Nephron progenitor cell (in vitro differentiated cells): ENCODE data around the gene RASGEF1C.
"Not testable (repeated sequence)": the region's sequence is repeated elsewhere in the genome, so short reads cannot be mapped to it uniquely, and the experiment has no call there.

Experiments
- DNase-seq: peaks from one replicate; pipeline ENCODE4 v3.0.0; 2021
- H3K27ac Mint-ChIP-seq: 2 replicates; pipeline ENCODE4 v1.8.0; 2021; ENCODE audit warnings: mild to moderate bottlenecking, moderate library complexity, mixed read lengths
- H3K27me3 Mint-ChIP-seq: 2 replicates; pipeline ENCODE4 v1.8.0; 2021; ENCODE audit warnings: mild to moderate bottlenecking, low read depth, mixed read lengths; ENCODE audit not compliant: poor library complexity
- H3K36me3 Mint-ChIP-seq: 2 replicates; pipeline ENCODE4 v1.8.0; 2021; ENCODE audit warnings: low read depth, mixed read lengths
- H3K4me1 Mint-ChIP-seq: 2 replicates; pipeline ENCODE4 v1.8.0; 2021; ENCODE audit warnings: mixed read lengths
- H3K4me3 Mint-ChIP-seq: 2 replicates; pipeline ENCODE4 v1.8.0; 2021; ENCODE audit warnings: mild to moderate bottlenecking, moderate library complexity, mixed read lengths
- H3K9me3 Mint-ChIP-seq: 2 replicates; pipeline ENCODE4 v1.8.0; 2021; ENCODE audit warnings: mild to moderate bottlenecking, moderate library complexity, mixed read lengths
- TF ChIP-seq, protein P1 (sequence below): fragments of 200-600 bp; sonication (generic); IDR thresholded peaks from 2 replicates; pipeline ENCODE4 v1.5.0; 2021; ENCODE audit warnings: antibody characterized with exemption

Gene RASGEF1C

DNA sequence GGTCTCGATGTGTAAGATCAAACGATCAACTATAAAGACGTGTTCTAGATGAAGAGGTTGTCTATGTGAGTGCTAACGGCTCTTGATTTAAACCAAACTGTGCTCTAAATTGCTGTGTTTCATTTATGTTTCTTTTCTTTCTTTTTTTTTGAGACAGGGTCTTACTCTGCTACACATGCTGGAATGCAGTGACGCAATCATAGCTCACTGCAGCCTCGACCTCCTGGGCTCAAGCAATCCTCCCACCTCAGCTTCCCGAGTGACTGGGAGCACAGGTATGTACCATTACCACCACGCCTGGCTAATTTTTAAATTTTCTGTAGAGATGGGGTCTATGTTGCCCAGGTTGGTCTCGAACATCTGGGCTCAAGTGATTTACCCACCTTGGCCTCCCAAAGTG, 113.5 kb downstream of the RASGEF1C start:
- Mint-ChIP-seq H3K27ac (peak overlapping the region; percentile 15), H3K4me1 (peaks cover 30% of the 10 kb centered on the region), H3K27me3 (peaks cover 16% of the 10 kb centered on the region), H3K36me3 (peaks cover 6% of the 10 kb centered on the region), H3K9me3 (peaks cover 10% of the 10 kb centered on the region), H3K4me3 (no peak overlapping the region)
- TF ChIP-seq, protein P1, sequence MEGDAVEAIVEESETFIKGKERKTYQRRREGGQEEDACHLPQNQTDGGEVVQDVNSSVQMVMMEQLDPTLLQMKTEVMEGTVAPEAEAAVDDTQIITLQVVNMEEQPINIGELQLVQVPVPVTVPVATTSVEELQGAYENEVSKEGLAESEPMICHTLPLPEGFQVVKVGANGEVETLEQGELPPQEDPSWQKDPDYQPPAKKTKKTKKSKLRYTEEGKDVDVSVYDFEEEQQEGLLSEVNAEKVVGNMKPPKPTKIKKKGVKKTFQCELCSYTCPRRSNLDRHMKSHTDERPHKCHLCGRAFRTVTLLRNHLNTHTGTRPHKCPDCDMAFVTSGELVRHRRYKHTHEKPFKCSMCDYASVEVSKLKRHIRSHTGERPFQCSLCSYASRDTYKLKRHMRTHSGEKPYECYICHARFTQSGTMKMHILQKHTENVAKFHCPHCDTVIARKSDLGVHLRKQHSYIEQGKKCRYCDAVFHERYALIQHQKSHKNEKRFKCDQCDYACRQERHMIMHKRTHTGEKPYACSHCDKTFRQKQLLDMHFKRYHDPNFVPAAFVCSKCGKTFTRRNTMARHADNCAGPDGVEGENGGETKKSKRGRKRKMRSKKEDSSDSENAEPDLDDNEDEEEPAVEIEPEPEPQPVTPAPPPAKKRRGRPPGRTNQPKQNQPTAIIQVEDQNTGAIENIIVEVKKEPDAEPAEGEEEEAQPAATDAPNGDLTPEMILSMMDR, result no peak
- no peak for DNase-seq

DNA sequence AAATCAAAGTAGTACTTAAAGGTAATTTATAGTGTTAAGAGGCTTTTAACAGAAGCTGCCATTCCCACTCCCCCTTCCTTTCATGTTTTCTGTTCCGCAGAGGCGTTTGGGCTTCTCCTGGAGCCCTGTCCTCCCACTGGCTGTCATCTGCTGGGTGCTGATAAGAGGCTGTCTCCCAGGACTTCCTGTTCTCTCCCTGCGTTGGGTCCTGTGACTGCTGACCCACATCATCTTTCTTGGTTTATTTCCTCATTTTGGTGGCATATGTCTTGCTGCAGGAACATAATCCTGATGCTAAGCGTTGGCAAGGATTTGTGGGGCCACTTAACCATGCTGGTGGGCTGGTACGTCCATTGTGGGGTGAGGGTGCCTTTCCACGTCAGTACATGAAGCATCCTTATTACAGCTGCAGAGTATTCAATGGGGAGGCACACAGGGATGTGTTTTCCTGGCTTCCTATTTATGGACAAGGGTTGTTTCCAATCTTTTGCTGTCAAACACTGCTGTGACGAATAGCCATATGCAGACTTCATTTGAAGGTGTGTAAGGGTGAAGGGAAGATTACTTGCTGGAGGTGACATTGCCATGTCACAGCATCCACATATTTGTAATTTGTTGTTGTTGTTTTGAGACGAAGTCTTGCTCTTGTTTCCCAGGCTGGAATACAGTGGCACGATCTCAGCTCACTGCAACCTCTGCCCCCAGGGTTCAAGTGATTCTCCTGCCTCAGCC, 115.2 kb downstream of the RASGEF1C start:
- peaks cover 20% of the 10 kb centered on the region for H3K27me3 Mint-ChIP-seq
- no peak for DNase-seq
- H3K4me3 Mint-ChIP-seq, result no peak overlapping the region
- H3K36me3 Mint-ChIP-seq, result peaks cover 6% of the 10 kb centered on the region
- H3K27ac Mint-ChIP-seq, result no peak overlapping the region
- H3K9me3 Mint-ChIP-seq, result peaks cover 10% of the 10 kb centered on the region
- H3K4me1 Mint-ChIP-seq, result peaks cover 34% of the 10 kb centered on the region
- TF ChIP-seq, protein P1, result no peak

DNA sequence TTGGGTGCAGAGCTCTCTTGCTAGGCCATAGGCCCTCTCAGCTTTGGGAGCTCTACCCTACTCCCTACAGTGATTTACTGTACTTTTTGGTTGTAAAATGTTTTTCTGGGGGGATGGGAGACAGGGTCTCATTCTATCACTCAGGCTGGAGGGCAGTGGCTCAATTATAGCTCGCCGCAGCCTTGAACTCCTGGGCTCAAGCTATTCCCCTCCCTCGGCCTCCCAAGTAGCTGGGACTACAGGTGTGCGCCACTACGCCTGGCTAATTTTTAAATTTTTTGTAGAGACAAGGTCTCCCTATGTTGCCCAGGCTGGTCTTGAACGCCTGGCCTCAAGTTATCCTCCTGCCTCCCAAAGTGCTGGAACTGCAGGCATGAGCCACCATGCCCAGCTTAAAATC, 115.8 kb downstream of the RASGEF1C start:
- H3K4me3 Mint-ChIP-seq, result no peak overlapping the region
- H3K36me3 Mint-ChIP-seq, result peaks cover 6% of the 10 kb centered on the region
- H3K27me3 Mint-ChIP-seq, result peaks cover 20% of the 10 kb centered on the region
- TF ChIP-seq, protein P1, result no peak
- no peak for DNase-seq
- H3K9me3 Mint-ChIP-seq, result peaks cover 10% of the 10 kb centered on the region
- peaks cover 34% of the 10 kb centered on the region for H3K4me1 Mint-ChIP-seq
- no peak overlapping the region for H3K27ac Mint-ChIP-seq

DNA sequence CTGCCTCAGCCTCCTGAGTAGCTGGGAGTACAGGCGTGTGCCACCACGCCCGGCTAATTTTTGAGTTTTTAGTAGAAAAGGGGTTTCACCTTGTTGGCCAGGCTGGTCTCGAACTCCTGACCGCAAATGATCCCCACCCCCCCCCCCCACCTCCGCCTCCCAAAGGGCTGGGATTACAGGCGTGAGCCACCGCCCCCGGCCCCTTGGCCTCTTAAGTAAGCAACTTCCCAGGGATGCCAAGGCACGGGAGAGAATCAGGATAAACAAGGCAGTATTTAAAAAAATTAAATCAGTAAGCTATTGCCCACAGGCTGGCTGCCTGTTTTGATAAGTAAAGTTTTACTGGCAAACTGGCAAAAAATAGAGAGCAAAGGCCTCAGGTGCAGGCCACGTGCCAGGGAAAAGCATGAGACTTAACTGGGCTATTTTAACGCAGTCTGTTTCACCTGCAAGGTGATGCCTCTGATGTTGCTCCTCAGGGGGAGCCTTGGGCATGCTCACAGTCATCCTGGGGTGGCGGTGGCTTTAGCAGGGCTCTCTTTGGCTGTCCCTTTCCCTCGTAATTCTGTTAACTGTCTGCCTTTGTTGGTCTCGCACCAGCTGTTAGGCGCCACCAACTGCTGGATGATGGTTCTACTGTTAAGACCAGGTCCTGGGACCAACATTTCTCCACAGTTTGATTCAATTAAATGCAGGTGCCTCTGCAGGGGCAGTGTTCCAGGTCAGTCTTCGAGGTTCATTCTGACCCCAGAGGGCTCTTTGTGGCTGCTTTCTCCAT, 118.1 kb downstream of the RASGEF1C start:
- Mint-ChIP-seq H3K9me3 (peaks cover 14% of the 10 kb centered on the region), H3K27ac (no peak overlapping the region), H3K27me3 (peaks cover 16% of the 10 kb centered on the region), H3K4me1 (peaks cover 34% of the 10 kb centered on the region), H3K4me3 (peak overlapping the region; percentile 70), H3K36me3 (peaks cover 6% of the 10 kb centered on the region)
- DNase-seq, result no peak
- TF ChIP-seq, protein P1, result no peak

DNA sequence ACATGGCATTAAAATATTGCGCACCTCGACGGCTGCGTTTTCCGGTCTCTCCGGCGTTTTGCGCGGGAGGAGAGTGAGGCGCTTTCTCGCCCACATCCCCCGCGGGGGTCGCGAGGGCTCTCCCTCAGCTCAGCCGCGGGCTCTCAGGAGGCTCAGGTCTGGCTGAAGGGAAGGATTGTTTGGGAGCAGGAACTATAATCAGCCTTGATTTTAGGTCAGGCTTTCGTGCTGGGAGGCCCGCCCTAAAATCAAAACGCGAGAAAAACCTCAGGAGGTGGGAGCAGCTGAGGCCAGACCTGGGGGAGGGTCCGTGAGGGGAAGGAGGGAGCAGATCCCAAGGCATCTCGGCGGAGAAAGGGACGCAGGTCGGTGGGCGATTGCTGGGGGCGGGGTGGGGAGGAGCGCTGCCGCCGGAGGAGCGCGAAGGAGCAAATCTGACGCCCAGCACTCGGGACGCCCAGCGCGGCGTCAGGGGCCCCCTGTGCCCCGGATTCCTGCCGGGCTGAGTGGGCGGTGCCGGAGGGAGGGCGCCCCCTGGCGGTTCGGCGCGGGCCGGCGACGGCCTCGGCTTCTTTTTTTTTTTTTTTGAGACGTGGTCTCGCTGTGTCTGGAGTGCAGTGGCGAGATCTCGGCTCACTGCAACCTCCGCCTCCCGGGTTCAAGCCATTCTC, 118.8 kb downstream of the RASGEF1C start:
- Mint-ChIP-seq H3K9me3 (peaks cover 11% of the 10 kb centered on the region), H3K4me3 (peak overlapping the region; percentile 83), H3K4me1 (peaks cover 30% of the 10 kb centered on the region), H3K27me3 (peaks cover 14% of the 10 kb centered on the region), H3K27ac (peak overlapping the region; percentile 21), H3K36me3 (peaks cover 3% of the 10 kb centered on the region)
- peak; percentile 89 for DNase-seq
- TF ChIP-seq, protein P1, result peak; percentile 93

DNA sequence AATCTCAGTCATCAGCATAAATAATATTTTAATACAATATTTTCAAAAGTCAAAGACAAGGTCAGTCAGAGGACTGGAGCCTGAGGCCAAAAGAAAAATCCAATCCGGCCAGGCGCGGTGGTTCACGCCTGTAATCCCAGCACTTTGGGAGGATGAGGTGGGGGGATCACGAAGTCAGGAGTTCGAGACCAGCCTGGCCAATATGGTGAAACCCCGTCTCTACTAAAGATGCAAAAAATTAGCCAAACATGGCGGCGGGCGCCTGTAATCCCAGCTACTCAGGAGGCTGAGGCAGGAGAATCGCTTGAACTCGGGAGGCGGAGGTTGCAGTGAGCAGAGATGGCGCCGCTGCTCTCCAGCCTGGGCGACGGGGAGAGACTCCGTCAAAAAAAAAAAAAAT, 119.4 kb downstream of the RASGEF1C start:
- H3K27me3 Mint-ChIP-seq, result peaks cover 11% of the 10 kb centered on the region
- H3K9me3 Mint-ChIP-seq, H3K27ac Mint-ChIP-seq, H3K36me3 Mint-ChIP-seq, DNase-seq: not testable (repeated sequence)
- H3K4me3 Mint-ChIP-seq, result peak overlapping the region; percentile 83
- H3K4me1 Mint-ChIP-seq, result peaks cover 27% of the 10 kb centered on the region
